Suprapubic skin (tissue), 3 donors: ENCODE data around the gene PRKACA.

Experiments used
- CTCF ChIP-seq, 2 donors: fragments of 200-600 bp in 1 of 2; fragments of 450-650 bp in 1 of 2; sonication (generic) in 1 of 2; IDR thresholded peaks; one replicate each; pipeline ENCODE4 v1.5.1; 2016 to 2019; ENCODE audit warnings: antibody characterized with exemption in 2 of 2, mild to moderate bottlenecking in 1 of 2, moderate library complexity in 1 of 2
- POLR2A ChIP-seq, 2 donors: fragments of 450-650 bp; IDR thresholded peaks; one replicate each; pipeline ENCODE4 v1.6.1; 2017; ENCODE audit warnings: antibody characterized with exemption in 2 of 2, mild to moderate bottlenecking in 2 of 2, moderate library complexity in 2 of 2

- no peak for TF ChIP-seq CTCF (IDR thresholded peaks at IDR 0.05)
- TF ChIP-seq POLR2A (IDR thresholded peaks at IDR 0.05), result no peak
These were observed 19.9 kb downstream of the PRKACA start for GRCh38 chr19:14097532-14098151.
